Glomerular visceral epithelial cell (primary cell): ENCODE measurements around the gene C2CD4D.
A peak's percentile ranks its signal among the peaks of the same experiment; 100 is the strongest.

Experiments used
- DNase-seq: peaks from one replicate; pipeline ENCODE4 v3.0.0-alpha.2; 2016; ENCODE audit errors: extremely low spot score

C2CD4D gene

DNA sequence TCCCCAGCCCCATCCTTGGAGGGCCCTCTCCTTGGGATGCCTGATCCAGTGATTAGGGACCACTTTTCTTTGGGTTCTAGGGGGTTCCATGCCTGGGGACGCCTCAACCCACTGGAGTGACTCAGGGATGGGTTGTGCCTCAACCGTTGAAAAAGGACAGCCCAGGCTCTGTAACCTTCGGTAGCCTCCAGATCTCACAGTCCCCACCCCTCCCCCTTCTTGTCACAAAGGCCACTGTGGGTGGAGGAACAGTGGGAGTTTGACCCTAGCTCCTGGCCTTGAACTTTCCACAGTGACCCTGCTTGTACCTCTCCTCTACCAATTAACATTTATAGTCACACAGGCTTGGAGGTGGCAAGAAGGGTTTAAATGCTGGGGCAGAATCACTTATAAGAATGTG lies 5.4 kb downstream of the C2CD4D start:
- DNase-seq: no peak

DNA sequence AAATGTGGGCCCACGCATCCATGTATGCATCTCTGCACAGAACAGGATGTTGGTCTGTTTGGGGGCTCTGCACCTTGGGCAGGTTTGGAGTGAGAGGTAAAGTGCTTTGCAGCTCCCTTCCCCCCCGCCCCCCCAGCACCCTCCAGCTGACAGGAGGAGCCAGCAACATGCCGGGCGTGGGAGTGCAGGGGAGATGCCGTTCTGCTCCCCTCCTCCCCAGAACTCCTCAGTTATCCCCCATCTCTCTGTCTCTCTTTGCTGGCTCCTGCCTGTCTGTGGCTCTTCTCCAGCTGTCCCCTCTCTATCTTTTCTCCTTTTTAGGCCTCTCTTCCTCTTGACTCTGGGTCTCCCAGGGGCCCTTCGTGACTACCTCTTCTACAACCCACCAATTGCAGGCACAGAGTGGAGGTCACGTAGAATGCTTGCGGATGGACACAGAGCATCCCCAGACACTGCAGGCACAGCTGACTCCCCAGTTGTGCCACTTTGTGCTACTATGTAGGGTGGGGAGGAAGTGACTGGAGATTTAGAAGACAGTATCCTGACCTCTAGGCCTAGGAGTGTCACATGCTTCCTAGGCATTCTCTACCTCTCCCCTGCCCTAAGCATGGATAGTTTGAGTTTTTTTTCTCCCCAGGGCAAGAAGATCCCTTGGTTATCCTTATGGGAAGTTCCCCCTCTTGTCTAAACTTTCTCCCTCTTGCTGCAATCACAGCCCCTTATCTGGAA lies 6.3 kb downstream of the C2CD4D start:
- DNase-seq: no peak

DNA sequence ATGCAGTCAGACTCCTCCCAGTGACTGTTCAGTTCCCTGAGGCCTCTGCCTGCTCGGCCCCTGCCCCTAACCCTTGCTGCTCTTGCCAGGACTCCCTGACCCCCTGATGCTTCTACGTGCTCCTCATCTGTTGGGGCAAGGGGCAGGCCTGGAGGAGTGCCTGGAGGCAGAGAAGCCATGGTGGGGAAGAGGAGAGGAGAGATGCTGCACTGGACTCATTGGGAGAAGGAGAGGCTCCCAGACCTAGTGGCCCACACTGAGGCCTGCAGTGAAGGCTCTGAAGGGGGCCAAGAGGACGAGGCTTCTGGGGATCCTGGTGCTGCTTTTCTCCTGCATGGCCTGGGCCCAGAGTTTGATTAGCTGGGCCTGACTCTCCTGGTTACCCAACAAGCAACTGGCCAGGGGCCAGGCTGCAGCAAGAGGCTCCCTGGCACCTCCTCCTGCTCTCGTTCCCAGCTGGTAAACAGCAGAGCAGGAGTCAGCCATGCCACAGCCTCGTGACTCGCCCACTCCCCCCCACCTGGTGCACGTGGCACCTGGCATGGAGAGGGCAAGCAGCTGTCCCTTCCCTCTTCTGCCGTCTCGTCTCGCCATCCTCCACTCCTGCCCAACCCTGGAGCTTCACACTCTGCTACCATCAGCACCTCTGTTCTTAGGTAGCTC lies 7.2 kb downstream of the C2CD4D start:
- peak; percentile 62 for DNase-seq

DNA sequence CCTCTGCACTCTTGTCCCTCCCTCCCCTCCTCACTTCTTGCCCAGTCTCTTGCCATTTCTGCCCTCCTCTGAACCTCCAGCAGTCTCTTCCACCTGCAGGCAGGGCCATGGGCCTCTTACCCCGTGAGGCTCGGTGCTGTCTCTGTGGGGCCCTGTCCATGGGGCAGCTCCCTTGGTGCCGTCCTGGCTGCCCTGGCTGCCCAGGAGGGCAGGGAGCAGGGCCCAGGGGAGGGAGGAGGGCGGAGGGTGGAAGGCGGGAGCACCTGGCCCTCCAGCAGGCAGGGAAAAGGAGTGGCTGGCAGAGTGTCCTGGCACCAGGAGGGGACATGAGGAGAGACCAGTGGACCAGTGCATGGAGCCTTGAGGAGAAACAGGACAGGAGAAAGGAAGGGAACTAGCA lies 8.0 kb downstream of the C2CD4D start, which contains the start of gene RORC:
Gene RORC, minus strand, starts transcription at position 198 of the 400 bp plus-strand sequence. Its CDS starts 38 bp downstream, at position 160.
- no peak for DNase-seq

DNA sequence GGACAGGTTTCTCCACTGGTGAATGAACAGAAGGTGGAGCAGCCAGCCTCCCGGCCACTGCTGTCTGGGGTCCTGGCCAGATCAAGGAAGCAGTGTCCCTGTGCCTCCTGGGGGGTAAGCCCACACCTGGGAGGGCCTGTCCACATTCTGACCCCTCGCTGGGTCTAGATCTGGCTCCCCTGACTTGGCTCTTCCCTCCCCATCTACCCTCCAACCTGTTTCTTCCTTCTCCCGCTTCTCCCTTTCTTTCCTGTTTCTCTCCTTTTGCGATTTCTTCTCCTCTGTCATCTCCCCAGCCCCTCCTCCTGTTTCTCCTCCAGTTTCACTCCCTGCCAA lies 8.4 kb downstream of the C2CD4D start:
- DNase-seq: no peak

DNA sequence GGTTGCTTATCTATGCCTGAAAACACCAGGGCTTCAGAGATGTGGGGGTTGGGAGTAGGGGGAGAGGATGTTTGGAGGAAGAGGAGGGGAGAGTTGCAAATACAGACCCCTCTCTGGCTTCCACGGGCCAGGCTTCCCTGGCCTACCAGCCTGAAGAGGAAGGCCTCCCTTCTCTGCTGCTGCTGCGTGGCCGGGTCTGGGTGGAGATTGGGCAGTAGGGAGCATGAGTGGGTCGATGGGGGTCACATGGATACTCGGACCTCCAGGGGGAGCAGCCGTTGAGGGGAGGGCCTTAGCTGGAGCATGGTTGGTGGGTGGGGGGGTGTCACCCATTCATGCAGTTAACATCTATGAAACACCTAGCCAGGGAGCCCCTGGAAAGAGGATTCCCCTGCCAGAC lies 9.6 kb downstream of the C2CD4D start:
- DNase-seq: no peak

DNA sequence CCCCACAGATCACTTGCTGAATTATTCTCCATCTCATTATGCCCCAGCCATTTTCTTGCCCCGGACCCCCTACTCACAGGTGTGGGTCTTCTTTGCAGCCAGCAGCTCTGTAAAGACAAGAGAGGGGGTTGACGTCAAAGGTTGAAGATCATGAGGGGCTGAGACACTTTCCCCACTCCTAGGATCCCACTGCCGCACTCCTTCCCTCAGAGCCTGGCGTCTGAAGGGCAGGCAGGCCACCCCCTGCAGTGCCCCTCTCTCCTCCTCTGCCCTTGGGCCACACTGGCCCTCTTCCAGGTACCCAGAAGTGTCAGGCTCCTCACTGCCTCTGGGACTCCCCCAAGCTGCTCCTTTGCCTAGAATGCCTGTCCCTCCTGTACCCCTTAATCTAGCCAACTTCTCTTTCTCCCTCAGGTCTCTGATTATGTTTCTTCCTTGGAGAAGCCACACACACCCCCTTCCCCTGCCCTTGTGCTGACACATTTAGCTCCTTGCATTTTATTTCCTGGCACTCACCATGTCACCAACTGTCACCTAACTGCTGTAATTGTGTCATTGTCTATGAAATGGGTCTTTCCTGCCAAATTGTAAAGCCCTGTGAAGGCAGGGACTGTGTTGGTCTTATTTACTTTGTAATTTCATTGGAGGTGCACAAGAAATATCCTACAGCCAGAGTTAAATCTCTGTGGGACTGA lies 10.1 kb downstream of the C2CD4D start:
- no peak for DNase-seq

DNA sequence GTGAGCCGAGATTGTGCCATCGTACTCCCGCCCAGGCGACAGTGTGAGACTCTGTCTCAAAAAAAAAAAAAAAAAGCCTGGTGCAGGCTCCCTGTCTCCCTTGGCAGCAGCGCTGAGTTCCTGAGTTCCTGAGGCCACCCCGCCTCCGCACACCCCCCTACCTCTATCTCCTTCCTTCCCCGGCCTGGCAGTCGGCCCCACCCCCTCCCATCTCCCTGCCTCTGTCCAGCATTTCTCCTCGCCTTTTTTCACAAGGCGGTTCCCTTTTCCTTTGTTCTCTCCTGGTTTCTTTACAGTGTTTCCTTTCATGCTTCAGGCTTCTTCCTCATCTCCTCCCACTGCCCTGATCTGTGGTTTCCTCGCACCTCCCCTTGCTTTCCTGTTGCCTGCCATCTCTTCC lies 10.7 kb downstream of the C2CD4D start:
- peak; percentile 10 for DNase-seq

DNA sequence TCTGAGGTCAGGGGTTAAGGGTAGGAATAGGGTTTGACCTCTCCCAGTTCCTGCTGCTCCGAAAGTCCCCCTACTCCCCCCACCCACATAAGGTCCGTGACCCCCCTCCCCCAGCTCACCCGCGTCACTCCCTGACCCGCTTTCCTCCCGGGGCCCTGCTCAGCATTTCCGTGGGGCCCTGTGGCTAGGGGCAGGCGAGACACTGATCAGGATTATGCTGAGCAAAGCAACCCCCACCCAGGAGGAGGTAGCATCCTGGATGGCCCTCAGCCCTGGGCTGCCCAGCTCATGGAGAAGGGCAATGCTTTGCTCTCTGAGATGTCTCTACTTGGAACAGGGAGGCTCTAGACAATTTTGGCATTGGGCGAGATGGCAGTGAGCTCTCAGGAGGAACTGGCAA lies 11.8 kb downstream of the C2CD4D start:
- DNase-seq: no peak

DNA sequence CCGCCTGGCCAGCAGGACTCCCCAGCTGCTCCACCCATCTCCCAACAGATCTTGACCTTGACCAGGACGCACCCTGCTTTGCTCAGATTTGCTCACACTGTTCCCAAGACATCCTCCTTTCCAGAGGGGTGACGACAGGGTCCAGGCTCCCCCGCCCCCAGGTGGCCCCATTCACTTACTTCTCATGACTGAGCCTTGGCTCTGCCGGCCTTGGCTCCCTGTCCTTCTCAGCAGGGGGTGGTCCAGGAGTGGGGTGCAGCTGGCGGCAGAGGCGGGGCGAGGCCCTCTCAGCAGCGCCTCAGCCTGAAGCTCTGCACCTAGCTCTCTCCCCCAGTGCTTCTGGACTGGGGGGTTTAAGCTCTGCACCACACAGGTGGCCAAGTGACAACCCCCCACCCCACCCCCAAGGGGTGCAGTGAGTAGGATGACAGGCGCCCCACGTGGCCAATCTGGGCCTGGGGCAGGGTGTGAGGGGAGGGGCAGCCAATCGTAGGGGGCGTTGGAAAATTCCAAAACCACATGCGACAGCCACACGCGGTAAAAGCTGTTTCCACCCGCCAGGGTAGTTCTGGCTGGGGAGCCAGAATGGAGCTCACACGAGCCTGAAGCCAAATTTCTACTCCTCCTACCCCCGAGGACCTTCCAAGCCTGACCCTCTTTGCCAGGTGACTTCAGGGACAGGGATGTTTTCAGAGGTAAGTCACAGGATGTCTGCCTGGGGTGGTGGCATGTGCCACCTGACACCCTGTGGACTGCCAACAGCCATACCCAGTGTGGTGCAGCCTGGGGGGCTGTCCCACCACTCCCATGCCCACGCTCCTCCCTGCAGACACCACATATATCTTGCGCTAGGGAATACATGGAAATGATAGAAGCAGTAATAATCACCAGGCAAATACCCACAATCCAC lies 13.6 kb downstream of the C2CD4D start:
- no peak for DNase-seq

DNA sequence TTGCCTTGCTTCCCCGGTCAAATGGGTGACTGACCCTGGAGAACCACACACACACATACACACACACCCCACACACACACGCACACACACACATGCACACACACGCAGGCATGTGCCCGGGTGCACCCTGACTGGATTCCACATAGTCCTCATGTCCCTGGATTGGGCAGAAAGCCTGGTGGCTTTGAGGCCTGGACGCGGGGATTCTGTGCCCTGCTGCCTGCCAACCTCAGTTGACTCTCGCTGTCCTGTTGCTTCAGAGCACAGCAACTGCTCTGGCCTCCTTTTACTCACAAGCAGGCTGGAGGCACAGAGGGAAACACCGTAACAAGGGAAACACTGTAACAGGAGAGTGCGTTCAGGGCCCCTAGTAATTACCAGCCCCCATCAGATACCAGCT lies 14.4 kb downstream of the C2CD4D start:
- no peak for DNase-seq

DNA sequence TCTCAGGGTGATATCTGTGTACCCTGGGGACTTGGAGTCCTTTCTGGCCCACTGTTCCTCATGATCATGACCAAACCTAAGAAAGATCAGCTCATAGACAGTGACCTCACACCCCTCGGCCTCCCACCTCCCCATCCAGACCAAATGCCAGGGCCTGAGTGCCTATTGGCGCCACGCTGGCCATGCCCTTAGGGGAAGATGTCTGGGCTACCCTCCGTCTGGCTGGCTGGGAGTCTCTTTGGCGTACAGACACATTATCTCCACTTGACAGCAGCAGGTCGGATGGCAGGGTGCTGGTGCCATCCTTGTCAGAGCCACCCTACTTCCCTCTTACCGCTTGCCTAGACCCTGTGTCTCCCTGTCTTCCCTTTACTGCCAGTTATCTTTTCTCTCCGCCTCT lies 16.4 kb downstream of the C2CD4D start:
- DNase-seq: no peak

DNA sequence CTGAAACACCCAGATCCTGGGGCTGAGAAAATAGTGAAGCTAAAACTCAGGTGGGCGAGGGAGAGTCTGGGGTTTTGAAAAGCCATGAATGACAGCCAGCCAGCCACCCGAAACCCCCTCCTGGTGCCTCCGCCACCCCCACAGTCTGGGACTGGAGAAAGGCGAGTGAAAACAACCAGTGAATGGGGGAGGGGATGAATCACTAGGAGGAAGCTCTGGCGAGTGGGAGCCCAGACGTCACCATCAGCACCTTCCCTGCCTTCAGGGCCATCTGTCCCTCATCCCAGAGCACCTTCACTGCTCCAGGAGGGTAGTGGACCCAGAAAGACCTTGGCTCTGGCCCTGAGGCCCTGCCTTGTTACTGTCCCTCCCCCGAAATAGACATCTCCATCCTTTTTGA lies 17.2 kb downstream of the C2CD4D start:
- DNase-seq: no peak

DNA sequence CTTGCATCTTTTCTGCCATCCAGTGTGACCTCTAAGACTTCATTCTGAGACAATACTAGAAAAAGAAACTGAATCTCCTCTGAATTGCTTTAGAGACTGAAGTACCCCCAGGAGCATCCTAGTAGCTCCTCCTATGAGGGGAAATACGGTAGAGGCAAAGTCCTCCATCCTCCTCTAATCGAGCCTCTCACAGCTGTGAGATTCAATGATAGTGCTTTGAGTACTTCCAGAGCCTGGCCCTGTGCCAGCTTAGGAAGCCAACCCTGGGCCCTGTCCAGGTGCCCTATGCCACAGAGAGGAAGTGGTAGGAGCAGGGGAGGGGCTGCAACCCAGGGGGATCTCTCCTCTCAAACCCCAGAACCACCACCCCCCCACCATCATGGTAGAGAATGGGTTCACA lies 18.7 kb downstream of the C2CD4D start:
- DNase-seq: no peak

DNA sequence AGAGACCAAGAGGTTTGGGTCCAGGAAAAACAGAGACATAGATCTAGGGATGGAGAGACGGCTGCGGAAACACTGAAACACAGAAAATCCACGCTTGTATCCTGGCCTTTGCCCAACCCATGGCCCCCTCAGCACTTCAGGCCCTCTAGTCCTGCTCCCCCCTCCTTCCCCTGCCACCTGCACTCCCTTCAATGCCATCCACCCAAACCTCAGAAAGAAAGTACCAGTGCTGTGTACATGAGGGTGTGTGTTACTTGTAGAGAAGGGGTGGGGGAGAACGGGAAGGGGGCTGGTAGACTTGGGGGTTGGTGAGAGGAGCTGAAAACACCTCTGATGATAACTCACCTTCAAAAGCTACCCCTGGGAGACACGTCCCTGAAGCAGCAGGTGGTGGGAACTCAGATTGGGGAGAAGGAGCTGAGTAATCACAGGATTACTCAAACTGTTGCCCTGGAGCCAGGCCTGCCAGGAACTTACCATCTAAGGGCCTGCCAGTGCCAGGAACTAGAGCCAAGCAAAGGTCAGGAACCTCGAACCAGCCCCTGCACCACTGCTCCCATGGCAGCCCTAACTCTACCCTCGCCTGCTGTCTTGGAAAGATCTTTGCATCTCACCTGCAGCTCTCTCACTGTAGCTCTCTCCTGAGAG lies 19.5 kb downstream of the C2CD4D start:
- no peak for DNase-seq

DNA sequence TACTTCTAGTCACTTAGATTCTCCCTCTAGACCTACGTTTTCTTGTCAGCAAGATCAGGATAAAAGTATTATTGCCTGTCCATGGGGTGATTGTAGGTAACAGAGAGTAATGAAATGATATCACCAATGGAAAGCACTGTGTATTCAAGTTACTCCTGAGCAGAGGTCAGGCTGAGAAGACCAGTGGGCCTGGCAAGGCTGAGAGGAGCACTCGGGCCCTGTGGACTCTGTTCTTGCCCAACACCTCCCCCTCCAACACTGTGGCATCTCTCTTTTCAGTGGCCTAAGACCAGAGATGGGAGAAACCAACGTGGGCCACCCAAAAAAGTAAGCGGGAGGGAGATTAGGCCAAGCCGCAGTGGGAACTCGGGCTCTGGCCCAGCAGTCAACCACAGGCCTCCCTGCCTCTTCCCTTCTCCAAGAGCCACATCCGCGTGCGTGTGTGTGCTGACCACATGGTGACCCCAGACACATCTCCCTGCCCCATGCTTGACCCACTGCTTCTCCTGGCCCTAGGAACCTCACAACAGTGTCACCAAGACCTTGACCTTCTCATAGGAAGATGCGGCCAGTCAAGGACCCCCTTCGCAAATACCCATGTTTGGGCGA lies 20.3 kb downstream of the C2CD4D start:
- no peak for DNase-seq

DNA sequence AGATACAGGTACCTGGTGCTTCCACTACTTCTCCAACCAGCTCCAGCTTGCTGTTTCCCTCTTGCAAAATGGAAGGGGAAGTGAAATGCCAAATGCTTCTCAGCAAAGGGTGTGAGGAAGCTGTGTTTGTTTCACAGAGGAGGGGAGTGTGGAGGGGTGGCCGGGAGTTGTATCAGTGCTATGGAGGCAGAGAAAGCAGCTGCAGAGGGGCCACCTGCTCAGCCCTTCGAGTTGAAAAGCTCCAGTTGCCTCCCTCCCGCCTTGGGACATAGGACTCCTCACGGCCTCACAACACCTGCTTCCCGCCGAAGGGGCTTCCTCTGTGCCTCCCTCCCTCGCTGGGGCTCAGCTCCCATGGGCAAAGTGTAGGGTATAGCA lies 22.3 kb downstream of the C2CD4D start:
- no peak for DNase-seq

DNA sequence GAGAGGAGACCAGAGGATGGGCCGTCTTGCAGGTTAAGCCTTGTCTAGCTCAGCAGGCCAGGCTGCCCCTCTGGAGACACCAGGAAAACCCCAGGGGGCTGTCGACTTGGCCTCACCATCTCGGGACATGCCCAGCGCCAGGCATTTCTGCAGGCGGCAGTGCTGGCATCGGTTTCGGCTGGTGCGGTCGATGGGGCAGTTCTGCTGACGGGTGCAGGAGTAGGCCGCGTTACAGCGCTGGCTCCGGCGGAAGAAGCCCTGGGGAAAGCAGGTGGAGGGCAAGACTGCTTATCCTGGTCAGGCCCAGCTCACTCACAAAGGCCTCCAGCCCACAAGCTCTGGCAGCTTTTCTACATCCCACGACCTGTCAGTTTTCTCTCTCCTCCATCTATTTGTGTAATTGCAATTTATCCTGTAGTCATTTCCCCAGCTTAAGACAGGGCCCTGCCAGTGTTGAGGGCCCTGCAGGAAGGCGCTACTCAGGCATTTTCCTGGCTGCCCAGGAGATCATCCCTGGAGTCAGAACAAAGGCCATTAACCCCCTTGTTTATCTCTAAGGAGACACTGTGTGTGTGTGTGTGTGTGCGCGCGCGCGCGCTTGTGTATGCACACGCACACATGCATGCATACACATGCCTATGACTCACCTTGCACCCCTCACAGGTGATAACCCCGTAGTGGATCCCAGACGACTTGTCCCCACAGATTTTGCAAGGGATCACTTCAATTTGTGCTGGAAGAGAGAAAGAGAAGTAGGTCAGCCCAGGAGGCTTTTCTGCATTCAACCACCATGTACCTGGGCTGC lies 22.9 kb downstream of the C2CD4D start:
- no peak for DNase-seq

DNA sequence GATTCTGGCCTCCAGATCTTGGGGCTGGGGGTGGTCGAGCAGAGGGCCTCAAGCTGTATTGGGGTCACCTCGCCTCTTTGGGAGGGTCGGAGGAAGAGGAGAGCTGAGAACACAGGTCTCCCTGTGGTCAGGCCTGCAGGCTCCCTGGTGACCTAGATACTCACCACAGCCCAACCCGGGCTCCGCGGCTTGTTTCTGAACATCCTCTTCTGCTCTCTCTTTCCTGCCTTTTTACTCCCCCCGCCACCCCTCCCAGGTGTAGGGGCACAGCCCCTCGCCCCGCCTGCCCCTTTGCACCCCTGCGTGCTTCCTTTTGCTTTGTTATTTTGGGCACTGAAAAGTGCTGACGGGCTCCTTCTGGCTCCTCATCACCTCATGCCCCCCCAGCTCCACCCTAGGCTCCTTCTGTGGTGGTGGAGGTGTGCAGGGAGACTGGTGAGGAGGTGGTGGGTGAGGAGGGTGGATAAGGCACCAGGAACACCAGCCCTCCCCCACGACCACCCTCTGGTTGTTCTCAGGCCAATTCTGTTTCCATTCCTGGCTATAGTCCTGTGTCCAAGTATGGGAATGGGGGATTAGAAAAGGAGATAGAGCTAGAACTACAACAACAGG lies 23.8 kb downstream of the C2CD4D start:
- DNase-seq: no peak

DNA sequence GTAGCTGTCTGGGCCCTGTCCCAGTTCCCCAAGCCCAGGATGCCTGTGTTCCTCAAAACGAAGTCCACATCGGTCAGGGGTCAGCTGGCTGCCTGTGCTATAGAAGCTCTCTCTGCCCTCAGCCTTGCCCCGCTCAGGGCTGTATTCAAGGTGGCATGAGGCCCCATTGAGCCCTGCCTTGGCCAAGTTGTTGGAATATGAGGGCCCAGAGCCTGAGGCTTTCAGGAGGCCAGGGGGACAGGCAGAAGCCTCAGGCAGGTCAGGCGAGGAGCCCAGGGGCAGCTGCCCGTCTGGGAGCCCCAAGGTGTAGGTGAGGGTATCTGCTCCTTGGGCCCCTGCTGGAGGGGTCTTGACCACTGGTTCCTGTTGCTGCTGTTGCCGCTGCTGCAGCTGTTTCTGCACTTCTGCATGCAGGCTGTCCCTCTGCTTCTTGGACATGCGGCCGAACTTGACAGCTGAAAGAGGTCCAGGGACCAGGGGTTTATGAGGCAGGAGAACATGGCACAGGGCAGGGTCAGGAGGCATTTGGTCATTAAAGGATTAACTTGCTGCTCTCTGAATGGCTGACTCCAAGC lies 24.6 kb downstream of the C2CD4D start:
- DNase-seq: no peak
